GM20431 (cell line): Measurements from ENCODE around the gene ZCCHC2.

Experiments used
- in situ Hi-C: fragments of 300-500 bp; cut with MseI, MboI; formaldehyde crosslinking; loops from one replicate; pipeline ENCODE4 v1.15.0; 2020; ENCODE audit warnings: low sequenced_read_pairs; ENCODE audit not compliant: unreplicated experiment

ZCCHC2 gene

GRCh38 chr18:62509779-62510178 lies 13.0 kb upstream of the ZCCHC2 start:
- in situ Hi-C loops = no loop called here

- in situ Hi-C loops = no loop called here
These were observed 12.0 kb upstream of the ZCCHC2 start for GRCh38 chr18:62510789-62511188.

DNA sequence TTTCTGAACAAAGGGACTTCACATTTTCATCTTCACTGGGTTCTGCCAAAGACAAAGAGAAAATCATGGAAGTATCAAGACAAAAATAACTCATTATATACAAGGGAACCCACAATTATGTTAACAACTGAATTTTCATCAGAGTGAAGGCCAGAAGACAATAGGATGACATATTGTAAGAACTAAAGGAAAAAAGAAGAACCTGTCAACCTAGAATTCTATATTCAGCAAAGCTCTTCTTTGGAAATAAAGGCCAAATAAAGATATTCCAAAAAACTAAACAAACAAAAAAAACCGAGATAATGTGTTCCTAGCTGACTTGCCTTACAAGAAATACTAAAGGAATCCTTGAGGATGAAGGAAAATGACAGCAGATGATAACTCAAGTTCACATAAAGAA lies 10.3 kb upstream of the ZCCHC2 start:
- in situ Hi-C loops = no loop called here

DNA sequence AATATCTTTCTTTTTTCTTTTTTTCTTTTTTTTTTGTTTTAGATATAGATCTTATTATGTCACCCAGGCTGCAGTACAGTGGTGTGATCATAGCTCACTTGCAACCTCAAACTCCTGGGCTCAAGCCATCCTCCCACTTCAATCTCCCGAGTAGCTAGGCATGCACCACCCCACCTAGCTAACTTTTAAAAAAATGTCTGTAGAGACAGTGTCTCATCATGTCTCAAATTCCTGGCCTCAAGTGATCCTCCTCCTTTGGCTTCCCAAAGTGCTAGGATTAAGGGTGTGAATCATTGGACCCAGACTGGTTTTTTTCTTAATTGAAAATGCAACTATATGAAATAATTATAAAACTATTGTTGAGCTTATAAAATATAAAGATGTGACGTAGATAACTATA lies 9.8 kb upstream of the ZCCHC2 start:
- in situ Hi-C loops = no loop called here

- in situ Hi-C loops = no loop called here
These were observed 8.3 kb upstream of the ZCCHC2 start for GRCh38 chr18:62514570-62514969.

GRCh38 chr18:62516242-62516641 lies 6.6 kb upstream of the ZCCHC2 start:
- in situ Hi-C loops = no loop called here

- in situ Hi-C loops = no loop called here
These were observed 4.1 kb upstream of the ZCCHC2 start for GRCh38 chr18:62518460-62519375.

- in situ Hi-C loops = no loop called here
These were observed 3.1 kb upstream of the ZCCHC2 start for GRCh38 chr18:62519684-62520083.

DNA sequence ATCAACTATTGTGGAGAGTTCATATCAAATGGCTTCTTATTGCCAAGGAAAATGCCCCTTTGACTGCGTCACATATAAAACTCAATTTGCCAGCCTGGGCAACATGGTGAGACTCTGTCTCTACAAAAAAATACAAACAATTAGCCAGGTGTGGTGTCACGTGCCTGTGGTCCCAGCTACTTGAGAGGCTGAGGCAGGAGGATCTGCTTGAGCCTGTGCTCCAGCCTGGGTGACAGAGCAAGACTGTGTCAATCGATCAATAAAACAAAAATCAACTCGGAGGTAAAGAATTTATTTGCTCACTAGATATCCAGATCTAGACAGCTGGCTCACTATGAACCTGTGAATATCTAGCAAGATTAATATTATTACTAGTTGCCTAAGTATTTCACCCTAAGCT lies 1.7 kb upstream of the ZCCHC2 start:
- in situ Hi-C loops = no loop called here

DNA sequence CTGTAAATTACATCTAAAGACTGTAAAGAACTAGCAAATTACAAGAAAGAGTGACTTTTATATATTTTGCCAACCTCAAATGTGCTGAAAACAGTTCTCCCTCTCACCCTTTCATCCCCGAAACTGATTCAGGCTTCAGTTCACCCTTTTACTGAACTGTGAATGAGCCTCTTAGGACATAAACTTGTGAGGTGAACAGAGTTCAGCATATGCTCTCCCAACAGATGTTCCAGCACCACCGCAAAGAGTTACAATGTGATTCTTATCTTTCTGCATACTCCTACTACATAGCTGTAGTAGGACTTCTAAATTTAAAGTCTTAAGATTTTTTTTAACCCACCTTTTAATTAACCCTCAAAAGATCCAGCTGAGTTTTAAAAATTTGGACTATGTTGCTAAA lies 1.2 kb upstream of the ZCCHC2 start:
- in situ Hi-C loops = no loop called here

GRCh38 chr18:62522178-62522503 lies 684 bp upstream of the ZCCHC2 start:
- in situ Hi-C loops = no loop called here

DNA sequence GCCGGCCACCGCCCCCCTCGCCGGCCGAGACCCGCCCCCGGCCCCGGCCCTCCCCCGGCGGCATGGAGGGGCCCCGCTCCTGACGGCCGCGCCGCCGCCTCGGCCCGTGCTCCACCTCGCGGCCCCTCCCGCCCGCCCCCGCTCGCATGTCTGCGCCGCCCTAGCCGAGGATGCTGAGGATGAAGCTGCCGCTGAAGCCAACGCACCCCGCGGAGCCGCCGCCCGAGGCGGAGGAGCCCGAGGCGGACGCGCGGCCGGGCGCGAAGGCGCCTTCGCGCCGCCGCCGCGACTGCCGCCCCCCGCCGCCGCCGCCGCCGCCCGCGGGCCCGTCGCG lies 397 bp downstream of the ZCCHC2 start:
- in situ Hi-C loops = no loop called here

GRCh38 chr18:62523631-62524439 lies 1.0 kb downstream of the ZCCHC2 start:
- in situ Hi-C loops = no loop called here

GRCh38 chr18:62524440-62525200 lies 1.8 kb downstream of the ZCCHC2 start:
- in situ Hi-C loops = loop anchor here (25.0 kb wide), 1 partner anchor 337 kb away; the partner anchor contains the start of genes PIGN and RELCH

DNA sequence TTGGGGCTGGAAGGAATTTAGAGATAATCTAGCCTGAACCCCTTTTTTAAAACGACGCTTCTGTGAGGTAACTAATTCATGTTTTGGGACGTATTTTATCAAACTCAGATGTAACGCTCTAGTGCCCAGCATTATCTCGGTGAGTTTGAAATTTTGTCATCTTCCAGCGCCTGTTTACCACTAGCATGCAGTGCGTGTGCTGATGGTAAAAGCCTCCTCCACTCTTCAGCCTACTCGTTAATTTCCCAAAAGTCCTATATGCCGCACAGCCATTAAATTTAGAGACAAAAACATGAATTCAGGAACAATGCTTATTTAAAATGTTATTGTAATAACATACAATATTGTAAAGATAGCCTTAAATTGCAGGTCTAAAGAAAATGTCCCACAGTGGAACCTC lies 2.8 kb downstream of the ZCCHC2 start:
- in situ Hi-C loops = loop anchor here (25.0 kb wide), 1 partner anchor 338 kb away; the partner anchor contains the start of genes PIGN and RELCH

DNA sequence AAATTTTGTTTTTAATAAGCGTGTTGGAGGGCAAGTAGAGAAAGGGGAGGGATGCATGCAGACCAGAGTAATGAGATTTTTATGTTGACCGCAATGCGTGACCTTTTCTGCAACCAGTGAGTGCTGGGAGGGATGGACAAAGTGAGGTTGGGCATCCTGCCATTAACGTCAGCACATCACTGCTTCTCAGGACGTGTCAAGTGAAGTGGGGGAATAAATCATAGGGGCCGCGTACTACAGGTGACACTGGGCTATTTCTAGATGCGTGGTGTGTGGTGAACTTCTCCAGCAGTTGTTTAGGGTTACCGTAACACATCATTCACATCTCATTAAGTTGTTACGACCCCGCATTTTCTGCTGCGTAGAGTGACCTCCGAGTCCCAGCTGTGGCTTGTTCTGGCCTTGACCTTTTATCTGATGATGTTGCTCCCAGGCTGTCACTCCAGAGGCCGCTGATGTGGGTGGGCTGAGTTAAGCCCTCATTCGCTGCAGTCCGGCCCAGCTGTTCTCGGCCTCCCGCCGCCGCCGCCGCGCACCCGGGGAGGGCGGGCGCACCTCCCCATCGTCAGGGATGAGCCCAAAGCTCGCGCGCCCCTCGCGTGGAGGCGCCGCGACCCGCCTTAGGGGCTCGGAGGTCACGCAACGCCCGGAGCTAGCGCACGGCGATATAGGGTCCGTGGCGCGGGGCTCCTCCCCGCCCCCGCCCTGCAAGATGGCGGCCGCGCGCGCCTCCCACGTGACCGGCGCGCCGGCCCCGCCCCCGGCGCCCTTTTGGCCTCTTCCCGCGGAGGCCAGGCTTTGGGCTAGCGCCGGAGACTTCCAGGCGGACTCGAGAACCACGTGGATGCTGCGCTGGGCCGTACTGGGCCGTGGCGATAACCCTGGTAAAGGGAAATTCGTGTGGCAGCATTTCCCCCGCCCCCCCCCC lies 3.5 kb downstream of the ZCCHC2 start:
- in situ Hi-C loops = loop anchor here (25.0 kb wide), 1 partner anchor 339 kb away; the partner anchor contains the start of genes PIGN and RELCH

GRCh38 chr18:62529597-62529996 lies 6.8 kb downstream of the ZCCHC2 start:
- in situ Hi-C loops = loop anchor here (25.0 kb wide), 1 partner anchor 342 kb away; the partner anchor contains the start of genes PIGN and RELCH

DNA sequence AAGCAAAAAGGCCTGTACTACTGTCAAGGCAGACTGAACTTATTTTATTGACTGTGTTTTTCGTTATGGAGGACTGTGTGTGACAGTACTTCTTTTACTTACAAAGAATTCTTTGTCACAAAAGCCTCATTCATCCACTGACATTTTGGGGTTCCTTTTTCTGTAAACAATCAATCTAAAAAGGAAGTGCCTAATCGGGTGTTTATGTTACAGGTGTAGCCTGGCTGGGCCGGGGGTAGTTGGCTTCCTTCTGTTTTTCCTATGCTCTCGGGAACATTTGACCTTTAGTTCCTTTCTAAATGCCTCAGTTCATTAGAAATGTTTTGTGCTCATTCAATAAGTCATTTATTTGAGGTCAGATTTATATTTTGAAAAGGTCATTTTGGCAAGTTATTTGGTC lies 8.3 kb downstream of the ZCCHC2 start:
- in situ Hi-C loops = loop anchor here (25.0 kb wide), 1 partner anchor 344 kb away; the partner anchor contains the start of genes PIGN and RELCH

DNA sequence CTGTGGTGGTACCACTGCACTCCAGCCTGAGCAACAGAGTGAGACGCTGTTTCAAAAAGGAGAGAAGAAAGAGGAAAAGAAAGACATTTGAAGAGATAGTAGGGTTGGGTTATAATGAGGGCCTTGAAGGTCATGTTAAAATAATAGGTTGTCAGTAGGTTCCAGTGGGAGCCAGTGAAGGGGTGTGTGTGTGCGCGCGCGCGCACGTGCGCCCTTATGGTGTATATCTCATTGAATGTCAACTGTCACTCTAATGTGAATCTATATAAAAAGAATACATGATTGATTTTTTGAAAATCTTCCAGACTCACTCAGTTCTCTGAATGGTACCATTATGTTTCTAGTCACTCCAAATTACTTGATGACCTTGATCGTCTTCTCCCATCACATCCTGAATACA lies 9.1 kb downstream of the ZCCHC2 start:
- in situ Hi-C loops = loop anchor here (25.0 kb wide), 1 partner anchor 345 kb away; the partner anchor contains the start of genes PIGN and RELCH
